DLD1 (cell line): ENCODE data around the gene TRIM44.
"Not testable (repeated sequence)": the region's sequence is repeated elsewhere in the genome, so short reads cannot be mapped to it uniquely, and the experiment has no call there.

Source experiments
- in situ Hi-C: cut with HindIII; loops from 2 replicates; pipeline ENCODE4 v1.10.0; 2017; ENCODE audit warnings: low sequenced_read_pairs

TRIM44 gene

GRCh38 chr11:35844579-35844978, 182.0 kb downstream of the TRIM44 start:
- in situ Hi-C loops = no loop called here

- in situ Hi-C loops = no loop called here
Measured at GRCh38 chr11:35845860-35846259, 183.3 kb downstream of the TRIM44 start.

- in situ Hi-C loops = no loop called here
Measured at GRCh38 chr11:35846874-35847273, 184.3 kb downstream of the TRIM44 start.

GRCh38 chr11:35847473-35847872, 184.9 kb downstream of the TRIM44 start:
- in situ Hi-C loops = no loop called here

- in situ Hi-C loops = no loop called here
Measured at GRCh38 chr11:35848616-35849015, 186.0 kb downstream of the TRIM44 start.

- in situ Hi-C loops = no loop called here
Measured at GRCh38 chr11:35850191-35850590, 187.6 kb downstream of the TRIM44 start.

- in situ Hi-C loops = no loop called here
Measured at GRCh38 chr11:35851342-35851741, 188.8 kb downstream of the TRIM44 start.

GRCh38 chr11:35852056-35852455, 189.5 kb downstream of the TRIM44 start:
- in situ Hi-C loops = no loop called here

- in situ Hi-C loops = no loop called here
Measured at GRCh38 chr11:35853971-35854370, 191.4 kb downstream of the TRIM44 start.

GRCh38 chr11:35855671-35856070, 193.1 kb downstream of the TRIM44 start:
- in situ Hi-C loops = no loop called here

- in situ Hi-C loops = no loop called here
Measured at GRCh38 chr11:35856259-35856658, 193.7 kb downstream of the TRIM44 start.

- in situ Hi-C loops = no loop called here
Measured at GRCh38 chr11:35856756-35857155, 194.2 kb downstream of the TRIM44 start.

GRCh38 chr11:35857922-35858321, 195.3 kb downstream of the TRIM44 start:
- in situ Hi-C loops = no loop called here

GRCh38 chr11:35859301-35859700, 196.7 kb downstream of the TRIM44 start:
- in situ Hi-C loops = no loop called here

GRCh38 chr11:35860194-35860593, 197.6 kb downstream of the TRIM44 start:
- in situ Hi-C loops = not testable (repeated sequence)

GRCh38 chr11:35861191-35861590, 198.6 kb downstream of the TRIM44 start:
- in situ Hi-C loops = no loop called here

- in situ Hi-C loops = no loop called here
Measured at GRCh38 chr11:35862666-35863065, 200.1 kb downstream of the TRIM44 start.

- in situ Hi-C loops = no loop called here
Measured at GRCh38 chr11:35864131-35864530, 201.6 kb downstream of the TRIM44 start.

- in situ Hi-C loops = no loop called here
Measured at GRCh38 chr11:35866601-35867000, 204.0 kb downstream of the TRIM44 start.
